Neutrophil (primary cell): ENCODE data around the gene SLC6A7.

Experiments used
- H3K27ac ChIP-seq: fragments of 200-600 bp; sonication (generic); 2 replicates; pipeline ENCODE4 v1.5.1; 2016; ENCODE audit warnings: mild to moderate bottlenecking, moderate library complexity
- H3K27me3 ChIP-seq: fragments of 200-600 bp; sonication (generic); 2 replicates; pipeline ENCODE4 v1.6.0; 2016; ENCODE audit warnings: mild to moderate bottlenecking
- H3K36me3 ChIP-seq: fragments of 200-600 bp; sonication (generic); 2 replicates; pipeline ENCODE4 v1.5.1; 2017
- H3K4me1 ChIP-seq, 2 experiments: fragments of 200-600 bp in 1 of 2; sonication (generic) in 1 of 2; 1 replicate in 1 of 2; 2 replicates in 1 of 2; pipeline versions ENCODE4 v1.5.1 to v1.6.1; 2013 to 2016; ENCODE audit warnings: low read depth in 1 of 2, low read length in 1 of 2, mild to moderate bottlenecking in 1 of 2, moderate library complexity in 1 of 2; ENCODE audit not compliant: control insufficient read depth in 1 of 2, insufficient read depth in 1 of 2
- H3K4me3 ChIP-seq, 2 experiments: fragments of 200-600 bp in 1 of 2; sonication (generic) in 1 of 2; 1 replicate in 1 of 2; 2 replicates in 1 of 2; pipeline ENCODE4 v1.5.1; 2013 to 2016; ENCODE audit warnings: low read depth in 1 of 2, low read length in 1 of 2, mild to moderate bottlenecking in 1 of 2, moderate library complexity in 1 of 2
- H3K9me3 ChIP-seq: fragments of 200-600 bp; sonication (generic); 2 replicates; pipeline ENCODE4 v1.5.1; 2016
- TF ChIP-seq, protein P1 (sequence below): fragments of 200-600 bp; sonication (generic); IDR thresholded peaks from 2 replicates; pipeline ENCODE4 v1.5.1; 2016; ENCODE audit warnings: antibody characterized with exemption

Gene SLC6A7

DNA sequence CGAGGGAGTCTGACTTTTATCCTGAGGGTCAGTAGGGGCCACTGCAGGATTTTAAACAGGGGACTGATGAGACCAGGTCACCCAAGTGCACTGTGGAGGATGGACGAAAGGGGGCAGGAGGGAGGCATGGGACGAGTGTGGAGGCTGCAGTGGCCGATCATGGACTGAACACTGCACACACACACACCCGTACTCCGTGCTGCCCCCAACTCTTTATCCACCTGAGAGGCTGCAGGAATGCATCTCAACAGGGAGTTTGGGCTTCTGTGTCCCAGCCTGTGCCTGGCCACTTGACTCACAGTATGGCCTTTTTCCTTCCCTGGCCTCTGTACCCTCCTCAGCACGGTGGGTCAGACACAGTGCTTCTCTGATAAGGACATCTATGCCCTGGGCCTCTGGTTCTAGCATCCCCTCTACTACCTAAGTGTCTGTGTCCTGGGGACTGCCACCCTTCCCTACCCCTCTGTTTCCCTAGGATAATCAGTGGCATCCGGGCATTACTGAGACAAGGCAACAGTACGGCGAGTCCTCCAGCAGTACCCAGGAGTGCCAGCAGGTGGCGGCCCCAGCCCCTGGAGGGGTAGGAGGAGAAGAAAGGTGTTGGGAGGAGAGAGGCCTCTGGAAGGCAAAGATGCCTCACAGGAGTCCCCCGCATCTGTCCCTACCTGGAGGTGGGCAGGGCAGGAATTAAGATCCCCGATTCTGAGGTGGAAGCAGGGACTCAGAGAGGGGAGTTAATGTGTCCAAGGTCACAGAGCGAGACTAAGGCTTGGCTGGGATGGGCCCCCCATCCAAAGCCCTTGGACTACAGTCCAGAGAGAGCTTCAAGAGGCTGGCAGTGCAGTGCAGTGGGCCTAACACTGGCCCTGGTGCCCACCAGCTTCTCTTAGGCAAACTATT lies 28.4 kb upstream of the SLC6A7 start:
- Histone ChIP-seq H3K36me3 (no peaks in the 10 kb centered on the region), H3K9me3 (no peaks in the 10 kb centered on the region), H3K4me1 (no peaks in the 10 kb centered on the region), H3K27me3 (peaks cover 36% of the 10 kb centered on the region), H3K4me3 (no peak overlapping the region), H3K27ac (no peak overlapping the region)
- TF ChIP-seq, protein P1, sequence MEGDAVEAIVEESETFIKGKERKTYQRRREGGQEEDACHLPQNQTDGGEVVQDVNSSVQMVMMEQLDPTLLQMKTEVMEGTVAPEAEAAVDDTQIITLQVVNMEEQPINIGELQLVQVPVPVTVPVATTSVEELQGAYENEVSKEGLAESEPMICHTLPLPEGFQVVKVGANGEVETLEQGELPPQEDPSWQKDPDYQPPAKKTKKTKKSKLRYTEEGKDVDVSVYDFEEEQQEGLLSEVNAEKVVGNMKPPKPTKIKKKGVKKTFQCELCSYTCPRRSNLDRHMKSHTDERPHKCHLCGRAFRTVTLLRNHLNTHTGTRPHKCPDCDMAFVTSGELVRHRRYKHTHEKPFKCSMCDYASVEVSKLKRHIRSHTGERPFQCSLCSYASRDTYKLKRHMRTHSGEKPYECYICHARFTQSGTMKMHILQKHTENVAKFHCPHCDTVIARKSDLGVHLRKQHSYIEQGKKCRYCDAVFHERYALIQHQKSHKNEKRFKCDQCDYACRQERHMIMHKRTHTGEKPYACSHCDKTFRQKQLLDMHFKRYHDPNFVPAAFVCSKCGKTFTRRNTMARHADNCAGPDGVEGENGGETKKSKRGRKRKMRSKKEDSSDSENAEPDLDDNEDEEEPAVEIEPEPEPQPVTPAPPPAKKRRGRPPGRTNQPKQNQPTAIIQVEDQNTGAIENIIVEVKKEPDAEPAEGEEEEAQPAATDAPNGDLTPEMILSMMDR: peak; percentile 76

- H3K4me1 ChIP-seq: no peaks in the 10 kb centered on the region
- H3K4me3 ChIP-seq: no peak overlapping the region
- H3K36me3 ChIP-seq: no peaks in the 10 kb centered on the region
- TF ChIP-seq, protein P1: no peak
- H3K27ac ChIP-seq: no peak overlapping the region
- H3K9me3 ChIP-seq: no peaks in the 10 kb centered on the region
- H3K27me3 ChIP-seq: peaks cover 36% of the 10 kb centered on the region
These were observed 27.7 kb upstream of the SLC6A7 start for GRCh38 chr5:150162142-150162513.

- no peaks in the 10 kb centered on the region for H3K9me3 ChIP-seq
- no peak overlapping the region for H3K27ac ChIP-seq
- H3K36me3 ChIP-seq: no peaks in the 10 kb centered on the region
- peaks cover 36% of the 10 kb centered on the region for H3K27me3 ChIP-seq
- no peak overlapping the region for H3K4me3 ChIP-seq
- TF ChIP-seq, protein P1: no peak
- no peaks in the 10 kb centered on the region for H3K4me1 ChIP-seq
These were observed 26.8 kb upstream of the SLC6A7 start for GRCh38 chr5:150163035-150163434.

GRCh38 chr5:150163547-150164059 lies 26.3 kb upstream of the SLC6A7 start:
- no peaks in the 10 kb centered on the region for H3K9me3 ChIP-seq
- H3K36me3 ChIP-seq: no peaks in the 10 kb centered on the region
- no peak overlapping the region for H3K27ac ChIP-seq
- H3K4me3 ChIP-seq: no peak overlapping the region
- H3K27me3 ChIP-seq: peaks cover 40% of the 10 kb centered on the region
- TF ChIP-seq, protein P1: no peak
- no peaks in the 10 kb centered on the region for H3K4me1 ChIP-seq

- Histone ChIP-seq H3K36me3 (no peaks in the 10 kb centered on the region), H3K4me3 (no peak overlapping the region), H3K4me1 (no peaks in the 10 kb centered on the region), H3K27ac (no peak overlapping the region), H3K27me3 (peaks cover 48% of the 10 kb centered on the region), H3K9me3 (no peaks in the 10 kb centered on the region)
- TF ChIP-seq, protein P1: no peak
These were observed 25.5 kb upstream of the SLC6A7 start for GRCh38 chr5:150164211-150164980.
